ENCODE data around the gene TTC24.
"Not testable (repeated sequence)": the region's sequence is repeated elsewhere in the genome, so short reads cannot be mapped to it uniquely, and the experiment has no call there.

The TTC24 gene

GRCh38 chr1:156612666-156613065, 33.1 kb downstream of the TTC24 start:
- DNase-seq = no peak

GRCh38 chr1:156615946-156616345, 36.4 kb downstream of the TTC24 start:
- no peak for DNase-seq

GRCh38 chr1:156616463-156616862, 36.9 kb downstream of the TTC24 start:
- no peak for DNase-seq

- peak; percentile 9 for DNase-seq
Measured at GRCh38 chr1:156618853-156619581, 39.5 kb downstream of the TTC24 start, which contains the start of gene HAPLN2. Gene HAPLN2 (plus strand): TSS chr1:156619415. CDS start chr1:156623491, 4,076 bp downstream.

- no peak for DNase-seq
Measured at GRCh38 chr1:156619582-156619955, 40.0 kb downstream of the TTC24 start.

GRCh38 chr1:156622581-156623297, 43.2 kb downstream of the TTC24 start:
- no peak for DNase-seq

GRCh38 chr1:156623946-156624813, 44.7 kb downstream of the TTC24 start:
- DNase-seq = peak; percentile 33

GRCh38 chr1:156624814-156625435, 45.4 kb downstream of the TTC24 start:
- DNase-seq = no peak

GRCh38 chr1:156625436-156626078, 46.0 kb downstream of the TTC24 start:
- DNase-seq = peak; percentile 43

- no peak for DNase-seq
Measured at GRCh38 chr1:156626079-156626438, 46.5 kb downstream of the TTC24 start.

- DNase-seq = peak; percentile 10
Measured at GRCh38 chr1:156627313-156627880, 47.9 kb downstream of the TTC24 start.

- DNase-seq = no peak
Measured at GRCh38 chr1:156629823-156630449, 50.4 kb downstream of the TTC24 start.

- DNase-seq = not testable (repeated sequence)
Measured at GRCh38 chr1:156631152-156631551, 51.6 kb downstream of the TTC24 start.

- no peak for DNase-seq
Measured at GRCh38 chr1:156632355-156632754, 52.8 kb downstream of the TTC24 start.
